ENCODE results near the gene ITCH.
"Not testable (repeated sequence)": the region's sequence is repeated elsewhere in the genome, so short reads cannot be mapped to it uniquely, and the experiment has no call there.

Gene ITCH

GRCh38 chr20:34421766-34422466 is 58.8 kb downstream of the ITCH start:
- no peak for DNase-seq

- DNase-seq: not testable (repeated sequence)
Measured at GRCh38 chr20:34425032-34425690, 62.1 kb downstream of the ITCH start.

- no peak for DNase-seq
Measured at GRCh38 chr20:34426026-34426425, 63.0 kb downstream of the ITCH start.

GRCh38 chr20:34427331-34427730 is 64.3 kb downstream of the ITCH start:
- DNase-seq: no peak

GRCh38 chr20:34427784-34428183 is 64.7 kb downstream of the ITCH start:
- DNase-seq: no peak

- no peak for DNase-seq
Measured at GRCh38 chr20:34431168-34431567, 68.1 kb downstream of the ITCH start.

GRCh38 chr20:34432663-34433062 is 69.6 kb downstream of the ITCH start:
- not testable (repeated sequence) for DNase-seq

- DNase-seq: no peak
Measured at GRCh38 chr20:34433391-34433790, 70.3 kb downstream of the ITCH start.

GRCh38 chr20:34435589-34435988 is 72.5 kb downstream of the ITCH start:
- no peak for DNase-seq

GRCh38 chr20:34437330-34437986 is 74.4 kb downstream of the ITCH start:
- no peak for DNase-seq

- DNase-seq: no peak
Measured at GRCh38 chr20:34439168-34439567, 76.1 kb downstream of the ITCH start.

- DNase-seq: not testable (repeated sequence)
Measured at GRCh38 chr20:34441423-34441822, 78.3 kb downstream of the ITCH start.

GRCh38 chr20:34443546-34443945 is 80.5 kb downstream of the ITCH start:
- DNase-seq: no peak

- DNase-seq: no peak
Measured at GRCh38 chr20:34445177-34446065, 82.3 kb downstream of the ITCH start.

- DNase-seq: no peak
Measured at GRCh38 chr20:34448517-34448916, 85.4 kb downstream of the ITCH start.

- no peak for DNase-seq
Measured at GRCh38 chr20:34449674-34450592, 86.9 kb downstream of the ITCH start.

GRCh38 chr20:34452281-34452982 is 89.4 kb downstream of the ITCH start:
- DNase-seq: no peak

GRCh38 chr20:34458631-34459030 is 95.6 kb downstream of the ITCH start:
- DNase-seq: no peak

GRCh38 chr20:34459209-34459897 is 96.3 kb downstream of the ITCH start:
- no peak for DNase-seq

GRCh38 chr20:34461779-34462087 is 98.7 kb downstream of the ITCH start:
- DNase-seq: no peak

GRCh38 chr20:34468951-34469350 is 105.9 kb downstream of the ITCH start:
- no peak for DNase-seq
